Stimulated activated CD4-positive, alpha-beta T cell treated with anti-CD3 and anti-CD28 coated beads, Interleukin-1b, Interleukin-23, amount 100 ng/mL, for 1 hour (primary cell): ENCODE data around the gene LDAH.

Source experiments
- DNase-seq, 2 donors: peaks; one replicate each; pipeline ENCODE4 v3.0.0-alpha.2; 2020; ENCODE audit warnings: low read depth in 2 of 2

Gene LDAH

GRCh38 chr2:20667531-20668401, 155.1 kb downstream of the LDAH start:
- no peak for DNase-seq

GRCh38 chr2:20667151-20667530, 155.8 kb downstream of the LDAH start:
- DNase-seq, result no peak

- DNase-seq, result no peak
These were observed 156.4 kb downstream of the LDAH start, which contains the start of gene GDF7 for GRCh38 chr2:20666304-20667150. Gene GDF7 (plus strand): TSS chr2:20667144. CDS start chr2:20667240, 96 bp downstream.

GRCh38 chr2:20666005-20666303, 156.9 kb downstream of the LDAH start:
- DNase-seq, result no peak

GRCh38 chr2:20665243-20666004, 157.5 kb downstream of the LDAH start:
- DNase-seq, result no peak

- no peak for DNase-seq
These were observed 158.3 kb downstream of the LDAH start for GRCh38 chr2:20664431-20665242.

- DNase-seq, result no peak
These were observed 158.9 kb downstream of the LDAH start for GRCh38 chr2:20664071-20664390.

GRCh38 chr2:20663196-20664070, 159.5 kb downstream of the LDAH start:
- no peak for DNase-seq

- DNase-seq, result no peak
These were observed 160.5 kb downstream of the LDAH start for GRCh38 chr2:20662308-20662937.

GRCh38 chr2:20661421-20662307, 161.2 kb downstream of the LDAH start:
- peak; percentile 28 to 49 for DNase-seq

- DNase-seq, result no peak
These were observed 162.1 kb downstream of the LDAH start for GRCh38 chr2:20660506-20661420.

- DNase-seq, result no peak
These were observed 165.2 kb downstream of the LDAH start for GRCh38 chr2:20657522-20658235.

GRCh38 chr2:20656561-20656960, 166.3 kb downstream of the LDAH start:
- DNase-seq, result no peak

GRCh38 chr2:20654535-20654813, 168.4 kb downstream of the LDAH start:
- no peak for DNase-seq

- no peak for DNase-seq
These were observed 169.0 kb downstream of the LDAH start for GRCh38 chr2:20653695-20654534.
